ENCODE measurements around the gene GALNT5.

GALNT5 gene, protein sequence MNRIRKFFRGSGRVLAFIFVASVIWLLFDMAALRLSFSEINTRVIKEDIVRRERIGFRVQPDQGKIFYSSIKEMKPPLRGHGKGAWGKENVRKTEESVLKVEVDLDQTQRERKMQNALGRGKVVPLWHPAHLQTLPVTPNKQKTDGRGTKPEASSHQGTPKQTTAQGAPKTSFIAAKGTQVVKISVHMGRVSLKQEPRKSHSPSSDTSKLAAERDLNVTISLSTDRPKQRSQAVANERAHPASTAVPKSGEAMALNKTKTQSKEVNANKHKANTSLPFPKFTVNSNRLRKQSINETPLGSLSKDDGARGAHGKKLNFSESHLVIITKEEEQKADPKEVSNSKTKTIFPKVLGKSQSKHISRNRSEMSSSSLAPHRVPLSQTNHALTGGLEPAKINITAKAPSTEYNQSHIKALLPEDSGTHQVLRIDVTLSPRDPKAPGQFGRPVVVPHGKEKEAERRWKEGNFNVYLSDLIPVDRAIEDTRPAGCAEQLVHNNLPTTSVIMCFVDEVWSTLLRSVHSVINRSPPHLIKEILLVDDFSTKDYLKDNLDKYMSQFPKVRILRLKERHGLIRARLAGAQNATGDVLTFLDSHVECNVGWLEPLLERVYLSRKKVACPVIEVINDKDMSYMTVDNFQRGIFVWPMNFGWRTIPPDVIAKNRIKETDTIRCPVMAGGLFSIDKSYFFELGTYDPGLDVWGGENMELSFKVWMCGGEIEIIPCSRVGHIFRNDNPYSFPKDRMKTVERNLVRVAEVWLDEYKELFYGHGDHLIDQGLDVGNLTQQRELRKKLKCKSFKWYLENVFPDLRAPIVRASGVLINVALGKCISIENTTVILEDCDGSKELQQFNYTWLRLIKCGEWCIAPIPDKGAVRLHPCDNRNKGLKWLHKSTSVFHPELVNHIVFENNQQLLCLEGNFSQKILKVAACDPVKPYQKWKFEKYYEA

DNA sequence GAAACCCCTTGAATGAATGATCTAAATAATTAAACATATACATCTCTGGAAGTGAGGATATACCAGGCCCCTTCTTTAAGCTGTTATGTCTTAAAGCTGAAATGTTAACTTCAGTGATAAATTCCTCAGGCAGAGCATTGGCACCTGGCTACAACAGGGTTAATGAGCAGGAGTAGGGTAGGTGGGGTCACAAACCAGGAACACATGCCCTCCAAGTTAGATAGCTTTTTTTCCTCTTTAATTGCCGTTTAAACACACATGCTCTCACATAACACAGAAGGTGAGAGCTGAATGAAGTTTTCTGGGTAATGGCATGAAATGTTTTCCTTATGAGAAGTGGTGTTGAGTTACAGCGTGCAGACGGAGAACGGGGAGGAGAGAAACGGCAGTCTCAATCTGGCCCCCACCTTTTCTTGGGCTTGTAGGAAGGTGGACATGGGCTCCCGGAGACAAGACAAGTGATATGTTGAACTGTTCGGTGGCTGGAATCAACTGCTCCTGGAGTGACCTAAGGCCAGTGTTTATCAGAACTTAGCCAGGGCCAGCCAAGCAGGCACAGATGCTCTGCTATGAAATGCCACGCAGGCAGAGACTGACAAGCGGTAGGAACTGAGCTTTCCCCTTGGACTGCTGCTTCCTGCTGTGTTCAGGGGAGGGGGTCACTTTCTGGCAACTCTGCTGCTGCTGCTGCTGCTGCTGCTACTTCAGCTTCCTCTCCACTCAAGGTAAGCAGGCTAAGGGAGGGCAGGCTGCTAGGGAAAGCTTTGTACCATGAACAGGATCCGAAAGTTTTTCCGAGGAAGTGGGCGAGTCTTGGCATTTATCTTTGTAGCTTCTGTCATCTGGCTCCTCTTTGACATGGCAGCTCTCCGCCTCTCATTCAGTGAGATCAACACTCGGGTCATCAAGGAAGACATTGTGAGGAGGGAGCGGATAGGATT is at the start of gene GALNT5:
TSS of gene GALNT5 (plus strand) at position 394 of the 941 bp plus-strand sequence. CDS start at position 772, 378 bp downstream.
- Histone ChIP-seq H3K4me2 (ENCODE audit: low read length) (peak within 1 kb of the TSS; percentile 19), H3K4me3 (ENCODE audit: low read length) (no peak within 1 kb of the TSS), H2AFZ (ENCODE audit: low read depth, low read length) (peak within 1 kb of the TSS; percentile 22), H4K20me1 (ENCODE audit: insufficient read depth, low read length) (no peaks in the 10 kb centered on the region), H3K27me3 (ENCODE audit: low read depth, low read length) (no peaks in the 10 kb centered on the region), H3K79me2 (ENCODE audit: low read length) (no peaks in the 10 kb centered on the region), H3K36me3 (replicated peaks; ENCODE audit: low read depth, low read length) (no peaks in the 10 kb centered on the region), H3K9ac (ENCODE audit: low read length) (peak within 1 kb of the TSS; percentile 40; the same call in 1 of the 2 replicates), H3K27ac (ENCODE audit: low read length) (peak within 1 kb of the TSS; percentile 92), H3K9me3 (ENCODE audit: insufficient read depth, low read length) (no peaks in the 10 kb centered on the region), H3K4me1 (ENCODE audit: low read length) (peaks cover 65% of the 10 kb centered on the region)
- no peak for TF ChIP-seq EZH2phosphoT487 (IDR thresholded peaks at IDR 0.05; ENCODE audit: low read depth)
- TF ChIP-seq, protein P1, sequence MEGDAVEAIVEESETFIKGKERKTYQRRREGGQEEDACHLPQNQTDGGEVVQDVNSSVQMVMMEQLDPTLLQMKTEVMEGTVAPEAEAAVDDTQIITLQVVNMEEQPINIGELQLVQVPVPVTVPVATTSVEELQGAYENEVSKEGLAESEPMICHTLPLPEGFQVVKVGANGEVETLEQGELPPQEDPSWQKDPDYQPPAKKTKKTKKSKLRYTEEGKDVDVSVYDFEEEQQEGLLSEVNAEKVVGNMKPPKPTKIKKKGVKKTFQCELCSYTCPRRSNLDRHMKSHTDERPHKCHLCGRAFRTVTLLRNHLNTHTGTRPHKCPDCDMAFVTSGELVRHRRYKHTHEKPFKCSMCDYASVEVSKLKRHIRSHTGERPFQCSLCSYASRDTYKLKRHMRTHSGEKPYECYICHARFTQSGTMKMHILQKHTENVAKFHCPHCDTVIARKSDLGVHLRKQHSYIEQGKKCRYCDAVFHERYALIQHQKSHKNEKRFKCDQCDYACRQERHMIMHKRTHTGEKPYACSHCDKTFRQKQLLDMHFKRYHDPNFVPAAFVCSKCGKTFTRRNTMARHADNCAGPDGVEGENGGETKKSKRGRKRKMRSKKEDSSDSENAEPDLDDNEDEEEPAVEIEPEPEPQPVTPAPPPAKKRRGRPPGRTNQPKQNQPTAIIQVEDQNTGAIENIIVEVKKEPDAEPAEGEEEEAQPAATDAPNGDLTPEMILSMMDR (IDR thresholded peaks at IDR 0.05; ENCODE audit: low read depth, low read length) = no peak

DNA sequence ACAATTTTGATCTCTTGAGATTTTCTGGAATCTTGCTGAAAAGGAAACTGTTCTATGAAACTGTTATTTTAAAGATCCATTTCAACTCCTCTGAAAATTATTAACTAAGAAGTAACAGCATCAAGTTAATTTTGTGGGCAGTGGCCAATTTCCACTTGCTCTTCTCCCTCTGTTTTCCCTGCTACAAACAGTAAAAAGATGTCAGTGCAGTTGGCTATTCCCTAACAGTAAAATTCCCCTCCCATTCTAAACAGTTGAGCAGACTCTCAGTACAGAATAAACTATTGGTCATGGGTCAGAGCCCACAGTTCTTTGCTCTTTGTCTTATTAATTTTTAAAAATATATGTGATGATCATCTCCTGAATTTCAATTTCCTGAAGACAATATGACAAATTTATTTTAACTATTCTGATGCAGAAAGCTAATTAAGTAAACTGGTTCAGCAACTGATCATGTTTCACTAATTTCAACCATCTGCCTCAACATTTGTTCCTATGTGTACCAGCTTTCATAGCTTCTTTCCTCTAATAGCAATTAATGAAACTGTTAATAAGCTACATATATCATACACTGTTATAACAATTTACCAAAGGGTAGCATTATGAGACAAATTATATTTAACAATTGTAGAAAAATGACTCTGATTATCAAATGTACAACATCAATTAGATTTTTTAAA is 41.1 kb upstream of the GALNT5 start:
- no peak overlapping the region for H3K4me2 ChIP-seq (ENCODE audit: low read length)
- peaks cover 6% of the 10 kb centered on the region; the same call in 1 of the 2 replicates for H3K4me1 ChIP-seq (ENCODE audit: low read length)
- TF ChIP-seq, protein P1 (IDR thresholded peaks at IDR 0.05; ENCODE audit: low read depth, low read length) = no peak
- TF ChIP-seq EZH2phosphoT487 (IDR thresholded peaks at IDR 0.05; ENCODE audit: low read depth) = no peak
- no peaks in the 10 kb centered on the region; the same call in 1 of the 2 replicates for H3K9me3 ChIP-seq (ENCODE audit: insufficient read depth, low read length)
- no peak overlapping the region for H2AFZ ChIP-seq (ENCODE audit: low read depth, low read length)
- H3K27me3 ChIP-seq (ENCODE audit: low read depth, low read length) = no peaks in the 10 kb centered on the region
- no peaks in the 10 kb centered on the region for H4K20me1 ChIP-seq (ENCODE audit: insufficient read depth, low read length)
- H3K79me2 ChIP-seq (ENCODE audit: low read length) = no peaks in the 10 kb centered on the region
- H3K9ac ChIP-seq (ENCODE audit: low read length) = no peak overlapping the region
- no peaks in the 10 kb centered on the region for H3K36me3 ChIP-seq (replicated peaks; ENCODE audit: low read depth, low read length)
- H3K4me3 ChIP-seq (ENCODE audit: low read length) = no peak overlapping the region
- no peak overlapping the region for H3K27ac ChIP-seq (ENCODE audit: low read length)

DNA sequence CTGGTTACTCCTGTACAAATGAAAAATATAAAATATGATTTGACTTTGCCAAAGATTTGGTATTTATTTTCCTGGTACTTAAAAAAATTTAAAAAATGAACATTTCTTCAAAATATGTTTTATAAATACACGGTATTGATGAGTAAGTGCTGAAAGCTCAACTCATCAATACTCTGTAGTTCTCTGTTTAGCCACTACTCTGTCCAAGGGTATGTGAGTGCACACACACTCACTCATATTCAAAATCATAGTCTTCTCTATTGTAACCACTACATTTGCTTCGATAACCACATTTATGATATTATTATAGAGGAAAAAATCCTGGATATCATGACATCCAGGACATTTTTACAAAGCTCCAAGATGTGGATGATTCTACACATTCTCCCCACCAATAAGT is 40.1 kb upstream of the GALNT5 start:
- no peaks in the 10 kb centered on the region for H3K27me3 ChIP-seq (ENCODE audit: low read depth, low read length)
- H3K79me2 ChIP-seq (ENCODE audit: low read length) = no peaks in the 10 kb centered on the region

More for the DNA sequence above, 40.1 kb upstream of the GALNT5 start:
- no peak overlapping the region for H3K27ac ChIP-seq (ENCODE audit: low read length)
- H2AFZ ChIP-seq (ENCODE audit: low read depth, low read length) = no peak overlapping the region
- no peak overlapping the region for H3K9ac ChIP-seq (ENCODE audit: low read length)
- TF ChIP-seq, protein P1 (IDR thresholded peaks at IDR 0.05; ENCODE audit: low read depth, low read length) = no peak
- TF ChIP-seq EZH2phosphoT487 (IDR thresholded peaks at IDR 0.05; ENCODE audit: low read depth) = no peak
- no peaks in the 10 kb centered on the region; the same call in 1 of the 2 replicates for H3K9me3 ChIP-seq (ENCODE audit: insufficient read depth, low read length)
- H3K4me1 ChIP-seq (ENCODE audit: low read length) = peaks cover 6% of the 10 kb centered on the region; the same call in 1 of the 2 replicates
- no peak overlapping the region for H3K4me2 ChIP-seq (ENCODE audit: low read length)
- H3K36me3 ChIP-seq (replicated peaks; ENCODE audit: low read depth, low read length) = no peaks in the 10 kb centered on the region
- no peaks in the 10 kb centered on the region for H4K20me1 ChIP-seq (ENCODE audit: insufficient read depth, low read length)
- no peak overlapping the region for H3K4me3 ChIP-seq (ENCODE audit: low read length)

Measured in OCI-LY3 (cell line).